ENCODE measurements around the gene MAPKAPK2.
A peak's percentile ranks its signal among the peaks of the same experiment; 100 is the strongest.
"Not testable (repeated sequence)": the region's sequence is repeated elsewhere in the genome, so short reads cannot be mapped to it uniquely, and the experiment has no call there.

The MAPKAPK2 gene

GRCh38 chr1:206684478-206685333 lies at the start of gene MAPKAPK2:
MAPKAPK2 (plus strand) TSS chr1:206684905; CDS start chr1:206685230, 325 bp downstream.
- peak; percentile 91 for DNase-seq (ENCODE audit: low spot score)

GRCh38 chr1:206635080-206635977 lies 49.4 kb upstream of the MAPKAPK2 start, which contains the start of gene DYRK3:
DYRK3 (plus strand) TSS chr1:206635536; CDS start chr1:206635704, 168 bp downstream.
- peak; percentile 75 for DNase-seq (ENCODE audit: low spot score)

- no peak for DNase-seq (ENCODE audit: low spot score)
These were observed 48.7 kb upstream of the MAPKAPK2 start for GRCh38 chr1:206635978-206636345.

- DNase-seq (ENCODE audit: low spot score), result no peak
These were observed 48.0 kb upstream of the MAPKAPK2 start for GRCh38 chr1:206636671-206637070.

- DNase-seq (ENCODE audit: low spot score), result no peak
These were observed 47.1 kb upstream of the MAPKAPK2 start for GRCh38 chr1:206637605-206638004.

GRCh38 chr1:206642074-206642473 lies 42.6 kb upstream of the MAPKAPK2 start:
- not testable (repeated sequence) for DNase-seq (ENCODE audit: low spot score)

GRCh38 chr1:206643118-206643698 lies 41.5 kb upstream of the MAPKAPK2 start:
- no peak for DNase-seq (ENCODE audit: low spot score)

- DNase-seq (ENCODE audit: low spot score), result no peak
These were observed 38.2 kb upstream of the MAPKAPK2 start for GRCh38 chr1:206646504-206646903.

- no peak for DNase-seq (ENCODE audit: low spot score)
These were observed 37.5 kb upstream of the MAPKAPK2 start for GRCh38 chr1:206647224-206647623.

- no peak for DNase-seq (ENCODE audit: low spot score)
These were observed 35.3 kb upstream of the MAPKAPK2 start for GRCh38 chr1:206649261-206649921.

- DNase-seq (ENCODE audit: low spot score), result no peak
These were observed 33.7 kb upstream of the MAPKAPK2 start for GRCh38 chr1:206651014-206651413.

GRCh38 chr1:206651958-206652890 lies 32.5 kb upstream of the MAPKAPK2 start:
- no peak for DNase-seq (ENCODE audit: low spot score)

- DNase-seq (ENCODE audit: low spot score), result no peak
These were observed 30.8 kb upstream of the MAPKAPK2 start for GRCh38 chr1:206653715-206654459.

GRCh38 chr1:206654828-206655227 lies 29.9 kb upstream of the MAPKAPK2 start:
- no peak for DNase-seq (ENCODE audit: low spot score)

- DNase-seq (ENCODE audit: low spot score), result no peak
These were observed 29.2 kb upstream of the MAPKAPK2 start for GRCh38 chr1:206655471-206655882.

- no peak for DNase-seq (ENCODE audit: low spot score)
These were observed 27.8 kb upstream of the MAPKAPK2 start for GRCh38 chr1:206656936-206657335.

GRCh38 chr1:206657751-206658150 lies 27.0 kb upstream of the MAPKAPK2 start:
- DNase-seq (ENCODE audit: low spot score), result no peak

- peak; percentile 43 for DNase-seq (ENCODE audit: low spot score)
These were observed 26.3 kb upstream of the MAPKAPK2 start for GRCh38 chr1:206658264-206658980.

- DNase-seq (ENCODE audit: low spot score), result no peak
These were observed 25.8 kb upstream of the MAPKAPK2 start for GRCh38 chr1:206658981-206659273.

Data from HuH-7 (cell line).